Fibroblast of skin of right biceps (primary cell): Measurements from ENCODE around the gene ZNF324.
A peak's percentile ranks its signal among the peaks of the same experiment; 100 is the strongest.
"Not testable (repeated sequence)": the region's sequence is repeated elsewhere in the genome, so short reads cannot be mapped to it uniquely, and the experiment has no call there.

ENCODE experiments used
- DNase-seq: peaks from one replicate; pipeline ENCODE4 v3.0.0-alpha.2; 2013

Gene ZNF324

DNA sequence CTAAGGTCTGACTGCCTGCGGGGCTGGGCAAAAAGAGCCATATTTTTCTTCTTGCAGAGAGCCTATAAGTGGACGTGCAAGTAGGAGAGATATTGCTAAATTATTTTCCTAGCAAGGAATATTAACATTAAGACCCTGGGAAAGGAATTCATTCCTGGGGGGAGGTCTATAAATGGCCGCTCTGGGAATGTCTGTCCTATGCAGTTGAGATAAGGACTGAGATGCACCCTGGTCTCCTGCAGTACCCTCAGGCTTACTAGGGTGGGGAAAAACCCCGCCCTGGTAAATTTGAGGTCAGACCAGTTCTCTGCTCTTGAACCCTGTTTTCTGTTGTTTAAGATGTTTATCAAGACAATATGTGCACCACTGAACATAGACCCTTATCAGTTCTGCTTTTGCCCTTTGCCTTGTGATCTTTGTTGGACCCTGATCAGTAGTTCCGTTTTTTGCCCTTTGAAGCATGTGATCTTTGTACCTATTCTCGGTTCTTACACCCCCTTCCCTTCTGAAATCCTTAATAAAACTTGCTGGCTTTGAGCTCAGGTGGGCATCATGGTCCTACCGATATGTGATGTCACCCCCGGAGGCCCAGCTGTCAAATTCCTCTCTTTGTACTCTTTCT lies 40.8 kb downstream of the ZNF324 start:
- DNase-seq: not testable (repeated sequence)

DNA sequence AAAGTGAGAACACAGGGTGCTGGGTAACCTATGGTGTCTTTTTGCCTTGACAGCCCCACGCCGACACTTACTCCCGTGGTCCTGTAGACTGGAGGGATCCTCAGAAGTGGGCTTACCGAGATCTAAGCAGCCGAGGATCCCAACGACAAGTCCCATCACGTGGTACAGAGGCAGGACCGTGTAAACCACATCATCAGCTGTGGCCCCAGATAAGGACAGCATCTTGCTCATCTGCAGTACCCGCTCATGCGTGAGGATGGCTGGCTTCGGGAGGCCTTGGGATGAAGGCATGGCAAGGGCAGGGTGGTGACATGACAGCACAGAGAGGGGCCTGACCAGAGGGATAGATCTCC lies 42.8 kb downstream of the ZNF324 start:
- DNase-seq: no peak

DNA sequence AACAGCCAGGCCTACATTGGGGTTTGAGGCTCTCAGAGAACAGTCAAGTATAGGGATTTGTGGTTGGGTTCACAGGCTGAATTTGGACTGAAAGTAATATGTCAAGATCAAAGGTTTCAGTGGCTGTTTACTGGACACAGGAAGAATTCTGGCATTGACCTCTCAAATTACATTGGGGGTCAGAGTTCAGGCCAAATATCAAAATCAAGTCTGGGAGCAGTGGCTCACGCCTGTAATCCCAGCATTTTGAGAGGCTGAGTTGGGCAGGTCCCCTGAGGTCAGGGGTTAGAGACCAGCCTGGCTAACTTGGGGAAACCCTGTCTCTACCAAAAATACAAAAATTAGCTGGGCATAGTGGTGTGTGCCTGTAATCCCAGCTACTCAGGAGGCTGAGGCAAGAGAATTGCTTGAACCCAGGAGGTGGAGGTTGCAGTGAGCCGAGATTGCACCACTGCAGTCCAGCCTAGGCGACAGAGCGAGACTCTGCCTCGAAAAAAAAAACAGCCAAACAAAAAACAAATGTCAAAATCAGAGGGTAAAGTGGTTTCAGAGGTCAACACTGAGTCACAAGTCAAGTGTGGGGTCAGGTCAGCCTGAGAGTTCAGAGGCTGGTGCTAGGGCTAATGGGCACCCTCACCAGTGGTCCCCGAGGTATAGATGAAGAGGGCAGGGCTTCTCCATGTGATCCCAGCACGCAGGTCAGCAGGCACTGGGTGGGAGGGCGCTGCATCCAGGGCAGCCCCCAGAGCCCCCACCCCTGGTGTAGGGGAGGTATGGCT lies 43.4 kb downstream of the ZNF324 start:
- DNase-seq: no peak

DNA sequence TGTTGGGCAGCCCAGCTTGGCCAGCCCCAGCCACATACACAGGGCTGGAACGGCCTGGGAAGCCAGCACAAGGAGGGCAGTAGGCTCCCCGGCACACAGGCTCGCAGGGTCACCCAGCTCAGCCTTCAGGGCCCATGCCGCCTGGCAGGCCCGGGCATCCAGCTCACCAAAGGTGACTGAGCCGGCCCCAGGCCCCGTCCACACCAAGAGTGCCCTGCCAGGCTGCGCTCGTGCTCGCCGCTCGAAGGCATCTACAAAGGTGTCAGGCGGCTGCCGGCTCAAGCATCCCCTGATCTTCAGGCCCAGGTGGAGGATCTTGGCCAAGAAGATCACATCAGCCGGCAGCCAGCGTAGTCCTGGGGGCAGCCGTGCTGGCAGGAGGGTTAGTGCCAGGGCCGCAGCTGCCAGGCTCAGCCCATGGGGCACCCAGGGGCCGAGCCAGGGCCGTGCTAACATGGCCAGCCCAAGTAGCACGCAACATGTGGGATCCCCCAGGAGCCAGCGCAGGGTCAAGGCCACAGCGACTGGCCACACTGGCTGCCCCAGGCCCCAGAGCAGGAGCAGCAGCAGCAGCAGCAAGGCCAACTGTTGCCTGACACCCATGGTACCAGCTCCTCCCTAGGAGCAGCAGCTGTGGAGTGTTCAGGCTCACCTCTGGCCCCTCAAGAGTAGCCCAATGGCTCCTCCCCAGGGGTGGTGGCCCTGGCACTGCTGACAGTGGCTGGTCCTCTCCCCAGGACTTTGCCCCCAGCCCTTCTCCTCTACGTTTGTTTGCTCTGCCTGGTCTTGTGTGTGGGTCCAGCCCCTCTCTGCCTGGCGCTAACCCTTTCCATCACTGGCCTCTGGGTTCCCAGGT lies 44.7 kb downstream of the ZNF324 start, which contains the start of gene SLC27A5:
TSS of gene SLC27A5 (minus strand) at position 640 of the 856 bp plus-strand sequence. CDS start at position 603, 37 bp downstream.
- no peak for DNase-seq

DNA sequence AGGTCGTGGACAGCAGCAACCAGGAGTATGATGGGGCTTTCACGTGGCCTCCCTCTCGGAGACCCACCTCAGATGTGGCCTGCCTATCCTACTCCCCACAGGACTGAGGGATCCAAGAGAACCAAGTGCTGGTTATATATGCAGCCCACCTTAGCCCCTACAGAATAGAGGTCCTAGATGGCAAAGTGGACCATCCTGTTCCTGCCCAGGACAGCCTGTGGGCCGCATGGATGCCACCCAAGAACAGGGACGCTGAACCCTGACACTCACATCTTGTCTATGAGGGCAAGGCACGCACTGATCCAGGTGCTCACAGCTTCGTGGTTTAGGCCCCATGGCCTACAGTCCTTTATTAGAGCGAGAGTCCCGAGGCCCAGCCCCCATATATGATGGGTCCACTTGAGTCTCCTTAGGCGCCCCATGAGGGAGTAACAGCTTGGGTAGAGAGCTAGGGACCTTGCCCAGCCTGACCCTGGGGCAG lies 46.4 kb downstream of the ZNF324 start:
- DNase-seq: no peak

DNA sequence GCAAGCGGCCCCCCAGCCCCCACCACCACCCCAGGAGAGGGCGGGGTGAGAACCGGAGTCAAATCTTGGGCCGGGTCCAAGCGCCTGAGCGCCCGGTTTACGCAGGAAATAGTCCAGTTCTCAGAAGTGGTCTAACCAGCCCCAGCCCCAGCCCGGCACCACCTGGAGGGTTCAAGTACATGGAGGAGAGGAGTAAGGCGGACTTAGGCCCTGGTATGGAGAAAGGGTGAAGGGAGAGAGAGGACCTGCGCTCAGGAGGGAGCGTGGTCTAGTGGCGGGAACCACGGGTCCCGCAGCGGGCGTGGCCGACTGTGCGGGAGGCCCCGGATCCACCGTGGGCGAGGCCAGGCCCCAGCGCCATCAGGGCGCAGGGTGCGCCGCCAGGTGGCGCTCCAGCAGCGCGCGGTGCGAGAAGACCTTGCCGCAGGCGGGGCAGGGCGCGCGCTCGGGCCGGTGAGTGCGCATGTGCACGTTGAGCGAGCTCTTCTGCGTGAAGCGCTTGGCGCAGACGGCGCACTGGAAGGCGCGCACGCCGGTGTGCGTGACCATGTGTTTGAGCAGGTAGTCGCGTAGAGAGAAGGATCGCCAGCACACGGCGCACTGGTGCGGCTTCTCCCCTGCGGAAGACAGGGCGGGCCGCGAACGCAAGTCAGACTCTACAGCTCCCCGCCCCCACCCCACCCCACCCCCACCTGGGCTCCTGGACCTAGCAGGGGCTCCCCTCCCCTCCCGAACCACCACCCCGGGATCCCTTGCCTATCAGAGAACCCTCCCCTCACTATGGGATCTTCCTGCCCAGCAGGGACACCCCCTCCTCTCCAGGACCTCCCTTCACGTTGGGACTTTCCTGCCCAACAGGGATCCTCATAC lies 47.0 kb downstream of the ZNF324 start:
- peak; percentile 88 for DNase-seq

DNA sequence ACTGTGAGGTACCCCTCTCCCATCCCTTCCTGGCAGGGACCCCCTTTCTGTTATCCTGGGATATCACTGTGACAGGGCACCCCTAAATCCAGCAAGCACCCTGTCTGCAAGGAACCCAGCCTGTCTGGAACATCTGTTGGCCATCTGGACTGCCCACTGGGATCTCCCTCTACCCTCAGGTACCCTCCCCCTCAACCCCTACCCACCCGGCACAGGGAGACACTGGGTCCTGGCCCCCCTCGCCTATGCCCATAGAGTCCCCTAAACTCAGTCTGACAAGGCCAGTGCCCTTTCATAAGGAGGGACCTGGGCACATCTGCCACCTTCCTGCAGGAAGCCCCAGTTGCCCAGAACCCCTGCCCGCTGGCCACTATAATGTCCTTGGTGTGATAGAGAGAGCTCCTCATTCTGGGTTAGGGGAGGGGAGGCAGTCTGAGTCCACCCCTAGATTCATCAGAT lies 47.7 kb downstream of the ZNF324 start:
- DNase-seq: no peak

DNA sequence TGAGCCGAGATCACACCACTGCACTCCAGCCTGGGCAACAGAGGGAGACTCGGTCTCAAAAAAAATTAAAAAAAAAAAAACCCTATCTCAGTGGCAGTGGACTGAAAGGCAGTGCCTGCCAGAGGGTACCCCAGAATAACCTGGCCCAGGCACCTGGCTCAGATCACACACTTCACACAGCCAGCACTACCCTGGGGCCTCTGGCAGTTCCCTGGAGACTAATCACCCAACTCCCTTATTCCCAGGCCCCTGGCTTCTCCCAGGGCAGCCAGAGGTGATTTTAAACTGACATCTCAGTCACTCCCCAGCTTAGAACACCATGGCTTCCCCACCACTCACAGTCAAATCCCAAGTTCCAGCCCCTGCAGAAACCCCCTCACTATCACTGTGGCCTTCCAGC lies 48.4 kb downstream of the ZNF324 start:
- no peak for DNase-seq

DNA sequence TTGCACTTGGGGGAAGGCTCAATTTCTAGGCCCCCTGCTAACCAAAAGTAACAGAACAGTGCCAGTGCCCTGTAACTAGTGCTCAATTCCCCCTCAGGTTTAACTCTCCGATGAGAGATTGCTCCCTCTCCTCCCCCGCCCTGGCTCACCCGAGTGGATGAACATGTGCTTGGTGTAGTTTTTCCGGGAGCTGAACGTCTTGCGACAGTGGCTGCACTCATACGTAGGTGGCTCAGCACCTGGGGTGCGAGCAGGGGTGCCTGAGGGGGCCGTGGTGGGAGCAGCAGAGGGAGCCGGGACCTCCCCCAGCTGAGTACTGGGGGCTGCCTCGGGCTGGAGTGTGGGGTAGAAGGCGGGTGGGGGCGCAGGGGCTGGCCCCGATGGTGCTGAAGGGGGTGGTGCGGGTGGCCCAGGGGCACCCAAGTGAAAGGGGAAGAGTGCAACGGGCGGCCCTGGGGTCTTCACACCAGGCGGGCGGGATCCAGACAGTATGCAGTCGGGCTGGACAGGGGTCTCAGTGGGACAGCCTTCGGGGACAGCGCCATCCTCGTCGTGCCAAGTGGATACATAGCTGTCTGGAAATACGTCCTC lies 49.5 kb downstream of the ZNF324 start:
- no peak for DNase-seq

DNA sequence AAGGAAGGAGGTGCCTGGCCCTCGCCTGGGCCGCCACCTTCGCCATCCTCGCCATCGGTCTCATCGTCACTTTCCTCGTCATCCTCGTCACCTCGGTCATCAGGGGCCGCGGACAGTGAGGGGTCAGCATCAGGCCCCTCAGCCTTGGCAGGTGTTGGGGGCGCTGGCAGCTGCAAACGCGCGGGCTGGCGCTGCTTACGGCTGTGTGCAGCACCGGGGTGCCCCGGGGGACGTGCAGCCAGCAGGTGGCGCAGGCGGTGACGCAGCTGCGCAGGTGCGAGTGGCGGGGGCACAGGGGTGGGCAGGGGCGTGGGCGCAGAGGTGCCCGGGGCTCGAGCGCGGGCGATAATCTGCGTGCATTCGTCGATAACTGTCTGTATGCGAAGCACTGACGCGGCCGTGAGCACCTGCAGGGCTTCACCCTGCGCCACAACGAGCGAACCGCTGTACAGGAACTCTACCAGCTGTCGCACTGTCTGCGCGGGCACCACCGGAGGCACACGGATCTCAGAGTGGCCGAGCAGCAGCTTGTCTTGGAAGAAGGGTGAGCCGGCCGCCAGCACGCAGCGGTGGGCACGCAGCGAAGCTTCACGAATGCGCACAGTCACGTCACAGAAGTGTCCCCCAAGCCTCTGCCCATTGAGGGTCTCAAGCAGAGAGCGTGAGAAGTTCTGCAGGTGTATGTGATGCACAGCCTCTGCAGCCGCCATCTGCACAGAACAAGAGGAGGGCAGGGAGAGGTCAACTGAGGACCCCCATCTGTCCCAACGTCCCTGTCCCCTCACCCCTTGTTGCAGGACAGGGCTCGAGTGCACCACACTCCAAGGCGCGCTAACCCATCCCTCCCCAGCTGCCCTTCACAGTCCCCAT lies 50.3 kb downstream of the ZNF324 start:
- DNase-seq: no peak

DNA sequence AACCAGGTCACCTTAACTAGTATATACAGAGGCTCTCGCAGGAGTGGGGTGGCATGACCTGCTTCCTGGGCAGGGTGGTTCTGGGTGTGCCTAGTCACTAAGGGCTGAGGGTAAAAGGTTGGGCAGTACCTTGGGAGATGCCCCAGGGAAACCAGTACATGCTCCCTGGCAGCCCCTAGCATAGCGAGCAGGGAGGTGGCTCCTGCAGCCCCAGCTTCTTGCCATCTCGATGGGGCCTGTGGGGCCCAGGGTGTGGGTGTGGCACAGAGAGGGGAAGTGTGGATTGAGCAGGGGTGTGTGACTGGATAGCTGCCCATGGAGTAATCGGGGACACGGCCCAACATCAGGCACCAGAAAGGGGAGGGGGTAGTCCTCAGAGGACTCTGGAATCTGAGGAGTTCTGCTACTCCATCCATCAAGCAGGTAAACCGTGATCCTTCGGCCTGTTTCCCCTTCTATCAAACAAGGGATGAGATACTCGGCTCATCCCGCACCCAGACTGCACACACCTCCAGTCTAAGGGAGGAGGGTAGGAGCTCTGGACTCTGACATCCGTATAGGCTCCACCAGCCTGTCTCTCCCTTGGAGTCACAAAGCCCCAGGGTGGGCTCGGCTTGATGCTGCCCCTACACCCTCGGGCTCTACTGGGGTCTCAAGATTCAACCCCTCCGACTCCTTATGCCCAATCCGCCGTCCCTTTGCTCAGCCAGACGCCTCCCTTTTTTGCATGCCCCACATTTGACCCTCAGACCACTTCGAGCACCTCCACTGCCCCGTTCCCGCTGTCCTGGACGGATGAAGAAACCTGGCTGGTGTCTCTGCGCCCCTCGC lies 51.6 kb downstream of the ZNF324 start:
- DNase-seq: no peak

DNA sequence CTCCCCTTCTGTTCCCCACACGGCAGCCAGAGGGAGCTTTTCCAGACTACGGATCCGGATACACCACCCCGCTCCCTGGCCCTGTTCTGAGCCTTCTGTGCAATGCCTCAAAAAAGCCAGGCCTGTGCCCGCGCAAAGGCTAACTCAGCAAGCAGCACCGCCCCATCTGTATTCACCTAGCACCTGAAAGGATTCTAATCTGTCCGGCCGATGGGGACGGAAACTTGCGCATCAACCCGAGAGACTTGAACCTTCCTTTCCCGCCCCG lies 52.1 kb downstream of the ZNF324 start:
- peak; percentile 80 for DNase-seq

DNA sequence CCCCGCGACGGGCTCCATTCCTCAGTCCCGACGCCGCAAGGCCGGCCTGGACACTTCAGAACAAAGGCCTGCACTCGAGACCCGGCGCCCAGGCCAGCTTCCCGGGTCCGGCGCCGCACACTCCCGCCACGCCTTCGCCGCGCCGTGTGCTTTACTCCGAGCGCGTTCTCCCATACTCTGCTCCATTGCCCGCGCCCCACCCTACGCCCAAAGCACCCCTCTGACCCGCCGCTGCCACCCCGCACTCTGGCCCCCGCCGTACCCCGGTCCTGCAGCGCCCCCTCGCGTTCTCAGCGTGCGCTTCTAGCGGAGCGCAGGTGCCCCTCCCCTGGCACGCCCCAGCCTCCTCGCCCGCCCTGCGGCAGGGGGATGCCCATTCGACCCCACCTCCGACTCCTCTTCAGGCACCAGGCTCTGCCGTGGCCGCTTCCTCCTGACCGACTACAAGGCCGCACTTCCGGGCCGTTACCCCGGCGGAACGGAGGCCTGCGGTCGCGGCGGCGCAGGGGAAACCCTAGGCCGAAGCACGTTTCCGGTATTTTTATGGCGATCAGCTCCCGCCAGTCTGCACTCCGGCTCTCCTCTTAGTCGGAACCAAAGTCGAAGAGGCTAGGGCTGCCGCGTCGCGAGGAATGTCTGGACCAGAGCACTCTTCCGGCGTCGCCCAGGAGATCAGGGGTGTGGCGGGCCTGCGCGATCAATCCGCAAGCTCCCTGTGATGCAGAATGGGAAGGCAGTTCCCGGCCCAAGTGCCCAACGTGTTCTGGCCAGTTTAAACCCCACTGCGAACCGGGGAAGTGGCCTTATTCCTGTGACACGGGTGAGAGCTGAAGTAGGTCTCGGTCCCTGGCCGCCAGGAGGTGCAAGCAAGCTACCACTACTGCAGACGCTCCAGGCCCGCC lies 52.7 kb downstream of the ZNF324 start, which contains the start of gene ZBTB45:
TSS of gene ZBTB45 (minus strand) at position 456 of the 902 bp plus-strand sequence. CDS start 2,137 bp downstream, outside the sequence.
- peak; percentile 98 for DNase-seq

DNA sequence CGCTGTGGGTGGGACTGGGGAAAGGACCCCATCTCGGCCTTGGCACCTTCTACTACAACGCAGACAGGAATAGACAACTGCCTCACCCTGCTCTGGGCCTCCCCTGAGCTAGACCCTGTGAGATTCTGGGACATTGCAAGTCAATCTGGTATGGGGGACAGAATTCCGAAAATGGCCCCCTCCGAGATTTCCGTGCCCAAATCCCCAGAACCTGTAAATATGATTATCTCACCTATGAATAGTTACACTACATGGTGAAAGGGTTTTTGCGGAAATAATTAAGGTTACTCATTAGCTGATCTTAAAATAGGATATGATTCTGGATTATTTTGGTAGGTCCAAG lies 53.3 kb downstream of the ZNF324 start:
- DNase-seq: no peak

DNA sequence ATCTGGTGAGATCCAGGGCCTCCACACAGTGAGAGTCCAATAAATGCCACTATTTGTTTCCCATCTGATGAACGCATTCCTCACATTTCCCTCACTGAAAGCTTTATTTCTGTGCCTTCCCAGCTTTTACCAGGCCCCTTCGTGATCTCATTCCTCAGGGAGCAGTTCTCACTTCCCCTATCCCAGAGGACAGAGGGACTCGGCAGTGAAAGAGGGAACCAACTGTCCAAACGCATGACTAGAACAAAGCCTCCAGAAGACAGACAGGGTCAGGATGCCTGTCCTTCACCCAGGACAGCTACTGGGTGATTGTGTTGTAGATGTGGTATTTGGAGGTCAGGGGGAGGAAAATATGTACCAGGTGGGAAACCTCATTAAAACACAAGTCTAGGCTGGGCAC lies 54.8 kb downstream of the ZNF324 start:
- DNase-seq: no peak

DNA sequence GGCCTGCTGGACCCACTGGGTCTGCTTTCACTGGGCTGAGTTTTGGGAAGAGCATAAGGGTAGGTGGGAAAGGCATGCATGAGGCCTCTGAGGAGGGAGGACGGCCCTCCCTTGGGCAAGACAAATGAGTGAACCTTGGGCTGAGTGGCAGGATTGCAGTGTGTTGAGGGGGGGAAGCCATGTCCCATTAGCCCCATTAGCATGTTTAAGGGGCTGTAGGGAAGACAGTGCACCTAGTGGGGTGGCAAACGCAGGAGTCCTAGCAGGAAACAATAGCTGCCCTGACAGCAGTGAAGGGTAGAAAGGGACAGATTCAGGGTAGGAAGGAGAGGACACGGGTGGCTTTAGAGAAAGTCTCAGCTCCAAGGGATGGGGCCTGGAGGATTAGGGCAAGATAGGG lies 55.8 kb downstream of the ZNF324 start:
- DNase-seq: no peak
